HG03045 (cell line): ENCODE measurements around the gene GSK3B.

Experiments
- ATAC-seq: cut with Tn5 transposase; IDR thresholded peaks from one replicate; pipeline ENCODE4 v1.9.1; 2021; ENCODE audit warnings: mild to moderate bottlenecking, moderate library complexity; ENCODE audit not compliant: unreplicated experiment

Gene GSK3B

GRCh38 chr3:119831022-119831421, 263.2 kb downstream of the GSK3B start:
- no peak for ATAC-seq

GRCh38 chr3:119829420-119829819, 264.8 kb downstream of the GSK3B start:
- no peak for ATAC-seq

- no peak for ATAC-seq
These were observed 267.3 kb downstream of the GSK3B start for GRCh38 chr3:119826711-119827608.

GRCh38 chr3:119825820-119826219, 268.4 kb downstream of the GSK3B start:
- no peak for ATAC-seq

DNA sequence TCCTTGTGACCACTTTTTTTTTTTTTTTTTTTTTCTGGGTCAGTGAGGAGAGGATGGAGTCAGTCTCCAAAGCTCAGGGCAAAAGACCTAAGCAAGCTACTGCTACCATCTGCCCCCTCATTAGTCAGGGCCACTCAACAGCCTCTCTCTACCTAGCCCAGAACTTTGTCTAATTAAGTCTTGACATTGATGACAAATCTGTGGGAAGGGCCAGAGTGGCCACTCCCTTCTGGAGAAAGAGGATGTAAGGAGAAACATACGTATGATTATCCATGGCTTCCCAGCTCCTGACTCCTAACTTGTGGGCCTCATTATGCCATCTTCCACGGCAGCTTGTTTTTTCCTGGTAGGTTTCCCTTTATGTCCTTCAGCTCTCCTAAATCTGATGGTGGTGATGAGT, 274.4 kb downstream of the GSK3B start:
- no peak for ATAC-seq

- ATAC-seq = no peak
These were observed 275.3 kb downstream of the GSK3B start for GRCh38 chr3:119818937-119819336.

- ATAC-seq = no peak
These were observed 276.5 kb downstream of the GSK3B start for GRCh38 chr3:119817583-119818363.

- ATAC-seq = no peak
These were observed 277.2 kb downstream of the GSK3B start for GRCh38 chr3:119817071-119817470.

DNA sequence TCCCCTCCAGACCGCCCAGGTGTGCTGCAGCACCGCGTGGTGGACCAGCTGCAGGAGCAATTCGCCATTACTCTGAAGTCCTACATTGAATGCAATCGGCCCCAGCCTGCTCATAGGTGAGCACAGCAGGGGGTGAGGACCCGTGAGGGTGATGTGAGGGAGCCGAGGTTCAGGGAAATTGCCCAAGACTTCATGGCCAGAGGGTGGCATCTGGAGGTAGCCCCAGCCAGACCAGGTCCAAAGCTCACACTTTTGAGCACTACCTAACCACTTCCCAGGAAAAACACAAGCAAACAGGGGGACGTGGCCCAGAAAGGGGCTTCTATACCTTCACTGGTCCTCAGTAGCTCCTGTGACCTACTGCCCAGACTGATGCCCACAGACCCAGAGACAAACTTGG, 278.5 kb downstream of the GSK3B start:
- ATAC-seq = no peak

DNA sequence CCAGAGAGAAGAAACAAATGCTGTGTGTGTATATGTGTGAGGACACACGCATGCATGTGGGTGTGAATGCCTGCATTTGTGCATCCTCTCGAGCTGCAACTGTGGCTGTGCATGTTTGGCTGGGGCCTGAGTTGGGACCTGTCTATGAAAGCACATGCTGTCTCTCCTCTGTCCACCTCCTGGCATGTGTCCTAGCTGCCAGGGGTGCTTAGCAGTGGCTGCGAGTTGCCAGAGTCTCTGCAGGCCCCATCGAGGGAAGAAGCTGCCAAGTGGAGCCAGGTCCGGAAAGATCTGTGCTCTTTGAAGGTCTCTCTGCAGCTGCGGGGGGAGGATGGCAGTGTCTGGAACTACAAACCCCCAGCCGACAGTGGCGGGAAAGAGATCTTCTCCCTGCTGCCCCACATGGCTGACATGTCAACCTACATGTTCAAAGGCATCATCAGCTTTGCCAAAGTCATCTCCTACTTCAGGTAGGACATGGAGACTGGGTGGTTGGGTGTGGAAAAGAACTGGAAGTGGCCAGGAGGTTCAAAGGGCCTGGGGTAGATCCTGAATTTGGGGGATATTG, 281.7 kb downstream of the GSK3B start:
- no peak for ATAC-seq

- peak; percentile 66 for ATAC-seq
These were observed 284.2 kb downstream of the GSK3B start for GRCh38 chr3:119810018-119810435.

- ATAC-seq = peak; percentile 15
These were observed 284.8 kb downstream of the GSK3B start for GRCh38 chr3:119809249-119810017.

GRCh38 chr3:119808843-119809242, 285.4 kb downstream of the GSK3B start:
- ATAC-seq = no peak

GRCh38 chr3:119808244-119808643, 286.0 kb downstream of the GSK3B start:
- no peak for ATAC-seq

DNA sequence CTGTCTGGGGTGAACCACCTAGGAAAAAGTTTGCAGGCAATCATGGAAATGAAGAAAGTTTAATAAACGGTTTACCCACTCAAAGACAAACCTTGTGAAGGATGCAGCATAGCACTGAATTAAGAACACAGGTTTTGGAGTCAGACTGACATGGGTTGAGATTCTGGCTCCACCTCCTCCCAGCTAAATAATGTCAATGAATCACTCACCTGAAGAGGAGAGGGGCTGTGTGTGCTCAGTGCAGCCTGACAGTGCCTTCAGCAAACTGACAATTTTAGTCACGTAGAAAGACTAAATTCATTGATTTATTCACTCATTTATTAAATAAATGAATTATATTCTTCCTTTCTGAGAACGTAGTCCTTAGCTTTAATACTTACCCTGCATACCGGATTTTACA, 293.4 kb downstream of the GSK3B start:
- no peak for ATAC-seq

DNA sequence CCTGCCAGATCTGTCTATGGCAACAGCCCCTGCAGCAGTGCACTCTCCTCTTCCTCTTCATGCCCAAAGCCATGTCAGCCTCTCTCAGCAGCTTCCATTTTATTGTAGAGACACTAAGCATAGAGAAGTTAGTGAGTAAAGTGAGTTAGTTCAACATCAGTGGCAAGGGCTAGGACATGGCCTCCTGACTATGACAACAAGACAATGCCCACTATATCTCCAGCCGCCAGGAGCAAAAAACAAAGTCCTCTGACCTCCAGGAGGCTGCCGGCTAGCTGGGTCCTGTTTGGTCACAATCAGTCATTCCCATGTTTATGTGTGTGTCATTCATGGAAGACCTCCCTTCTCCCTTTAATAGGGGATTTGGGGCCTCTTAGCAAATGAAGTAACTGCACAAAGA, 297.5 kb downstream of the GSK3B start:
- ATAC-seq = no peak

GRCh38 chr3:119796368-119796767, 297.9 kb downstream of the GSK3B start:
- no peak for ATAC-seq

DNA sequence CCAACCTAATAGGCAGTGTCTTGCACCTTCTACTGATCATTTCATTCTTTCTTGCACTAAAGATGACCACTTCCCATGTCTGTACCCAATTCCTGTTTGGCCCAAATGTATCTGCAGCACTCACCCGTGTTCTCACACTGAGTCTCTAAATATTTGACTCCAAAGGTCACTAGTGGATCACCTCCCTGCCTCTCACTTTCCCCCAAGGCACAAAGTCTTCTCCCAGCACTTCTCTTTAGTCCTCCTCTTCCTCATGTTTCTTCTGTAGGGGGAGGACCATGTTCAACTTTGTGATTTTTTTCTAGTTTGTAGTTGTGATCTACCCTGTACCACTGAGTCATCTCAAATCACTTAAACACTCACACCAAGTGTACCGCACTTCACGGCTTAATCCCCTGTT, 298.4 kb downstream of the GSK3B start:
- no peak for ATAC-seq

DNA sequence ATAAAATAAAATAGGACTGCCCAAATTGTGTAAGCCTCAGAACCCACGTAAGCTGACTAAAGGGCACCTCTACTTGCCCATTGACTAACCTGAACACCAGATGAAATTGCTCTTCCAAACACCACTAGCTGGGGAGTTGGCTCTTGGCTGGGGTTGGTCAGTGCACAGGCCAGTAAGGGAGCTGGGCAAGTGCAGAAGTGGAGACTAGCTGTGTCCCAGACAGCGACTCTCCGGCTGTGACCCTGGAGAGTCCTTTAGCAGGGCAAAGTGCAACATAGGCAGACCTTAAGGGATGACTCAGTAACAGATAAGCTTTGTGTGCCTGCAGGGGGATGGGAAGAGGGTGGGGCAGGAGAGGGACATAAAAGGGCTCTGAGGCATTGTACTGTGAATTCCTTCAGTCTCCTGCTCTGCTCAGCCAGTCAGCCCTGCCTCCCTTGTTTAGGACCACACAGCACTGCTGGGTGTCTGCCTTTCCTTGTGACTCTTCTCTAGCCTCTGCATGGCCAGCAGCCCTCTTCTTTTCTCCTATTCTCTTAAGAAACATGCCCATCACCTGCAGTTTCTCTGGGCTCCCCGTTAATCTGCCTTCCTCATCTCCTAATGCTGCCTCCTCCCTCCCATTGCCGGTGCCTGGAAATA, 299.2 kb downstream of the GSK3B start:
- no peak for ATAC-seq

- ATAC-seq = no peak
These were observed 299.8 kb downstream of the GSK3B start for GRCh38 chr3:119794401-119794800.
